GM18499 (cell line): ENCODE data around the gene ZCWPW1.
"Not testable (repeated sequence)": the region's sequence is repeated elsewhere in the genome, so short reads cannot be mapped to it uniquely, and the experiment has no call there.

ENCODE experiments used
- ATAC-seq: cut with Tn5 transposase; IDR thresholded peaks from one replicate; pipeline ENCODE4 v1.9.1; 2021; ENCODE audit warnings: moderate number of reproducible peaks; ENCODE audit not compliant: insufficient read depth, unreplicated experiment

ZCWPW1 gene

DNA sequence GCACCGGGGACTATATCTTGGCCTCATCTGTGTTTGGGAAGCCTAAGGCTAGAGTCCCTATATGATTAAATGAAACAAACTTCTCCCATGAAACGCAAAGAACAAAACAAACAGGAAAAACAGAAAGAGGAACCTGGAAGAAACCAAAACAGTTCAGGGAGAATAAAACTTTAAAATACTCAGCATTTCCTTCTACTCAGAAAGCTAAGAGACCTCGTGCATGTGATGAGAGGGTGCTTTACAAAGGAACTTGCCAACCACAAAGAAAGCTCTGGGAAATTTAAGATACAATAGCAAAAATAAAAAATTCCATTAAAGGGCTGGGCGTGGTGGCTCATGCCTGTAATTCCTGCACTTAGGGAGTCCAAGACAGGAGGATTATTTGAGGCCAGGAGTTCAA, 48.3 kb downstream of the ZCWPW1 start:
- no peak for ATAC-seq

GRCh38 chr7:100378114-100378755, 50.3 kb downstream of the ZCWPW1 start:
- ATAC-seq = no peak

DNA sequence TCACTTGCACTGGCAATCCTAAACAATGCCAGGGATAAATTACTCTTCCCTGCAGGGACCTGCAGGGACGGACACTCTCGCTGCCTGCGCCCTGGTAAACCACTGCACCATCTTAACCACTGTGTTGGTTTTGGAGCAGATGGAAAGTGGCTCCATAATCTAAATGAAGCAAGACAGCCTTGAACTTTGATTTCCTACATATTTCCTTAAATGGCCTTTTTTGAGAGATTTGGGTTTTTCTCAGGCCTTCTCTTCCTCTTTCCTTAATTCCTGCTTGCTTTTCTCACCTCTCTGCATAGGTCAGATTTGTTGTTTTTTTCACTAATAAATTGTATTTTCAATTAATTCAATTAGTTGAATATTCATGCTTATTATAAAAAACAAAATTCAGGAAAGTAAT, 52.4 kb downstream of the ZCWPW1 start:
- ATAC-seq = no peak

- no peak for ATAC-seq
Observed at GRCh38 chr7:100374601-100375000, 53.9 kb downstream of the ZCWPW1 start.

DNA sequence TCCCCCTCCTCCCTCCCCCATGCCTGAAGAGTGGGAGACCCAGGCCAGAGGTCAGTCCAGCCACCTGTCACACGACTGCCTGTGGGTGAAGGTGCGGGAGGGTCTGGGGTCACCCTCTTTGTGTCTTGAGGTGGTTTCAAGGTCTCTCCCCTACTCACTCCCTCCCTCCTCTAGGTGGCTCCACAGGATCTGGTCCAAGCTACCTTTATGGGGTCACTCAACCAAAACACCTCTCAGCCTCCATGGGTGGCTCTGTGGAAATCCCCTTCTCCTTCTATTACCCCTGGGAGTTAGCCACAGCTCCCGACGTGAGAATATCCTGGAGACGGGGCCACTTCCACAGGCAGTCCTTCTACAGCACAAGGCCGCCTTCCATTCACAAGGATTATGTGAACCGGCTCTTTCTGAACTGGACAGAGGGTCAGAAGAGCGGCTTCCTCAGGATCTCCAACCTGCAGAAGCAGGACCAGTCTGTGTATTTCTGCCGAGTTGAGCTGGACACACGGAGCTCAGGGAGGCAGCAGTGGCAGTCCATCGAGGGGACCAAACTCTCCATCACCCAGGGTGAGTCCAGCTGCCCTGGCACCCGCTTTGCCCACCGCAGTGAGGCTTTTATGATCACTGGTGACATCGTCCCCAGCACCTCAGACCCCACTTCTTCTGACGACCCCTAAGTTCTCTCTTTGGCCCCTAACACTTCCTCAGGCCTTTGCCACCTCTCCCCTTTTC, 54.5 kb downstream of the ZCWPW1 start:
- ATAC-seq = not testable (repeated sequence)

GRCh38 chr7:100373261-100373831, 55.2 kb downstream of the ZCWPW1 start, which contains the start of gene PILRA:
Gene PILRA (plus strand): TSS chr7:100373487. CDS start chr7:100373657, 170 bp downstream.
- ATAC-seq = no peak

GRCh38 chr7:100372694-100373093, 55.8 kb downstream of the ZCWPW1 start:
- no peak for ATAC-seq

- ATAC-seq = no peak
Observed at GRCh38 chr7:100372256-100372655, 56.2 kb downstream of the ZCWPW1 start.

- ATAC-seq = no peak
Observed at GRCh38 chr7:100371561-100372171, 56.8 kb downstream of the ZCWPW1 start.

DNA sequence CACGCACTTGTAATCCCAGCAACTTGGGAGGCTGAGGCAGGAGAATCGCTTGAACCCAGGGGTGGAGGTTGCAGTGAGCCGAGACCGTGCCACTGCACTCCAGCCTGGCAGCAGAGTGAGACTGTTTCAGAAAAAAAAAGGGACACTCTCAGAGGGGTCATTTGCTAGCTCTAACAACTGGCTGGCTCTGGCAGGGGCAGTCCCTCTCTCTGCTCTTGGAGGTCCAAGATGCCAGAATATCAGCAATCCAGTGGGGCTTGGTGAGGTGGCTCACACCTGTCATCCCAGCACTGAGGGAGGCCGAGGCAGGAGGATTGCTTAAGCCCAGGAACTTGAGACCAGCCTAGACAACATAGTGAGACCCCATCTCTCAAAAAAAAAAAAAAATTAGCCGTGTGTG, 57.8 kb downstream of the ZCWPW1 start:
- no peak for ATAC-seq

- no peak for ATAC-seq
Observed at GRCh38 chr7:100370303-100370702, 58.2 kb downstream of the ZCWPW1 start.

DNA sequence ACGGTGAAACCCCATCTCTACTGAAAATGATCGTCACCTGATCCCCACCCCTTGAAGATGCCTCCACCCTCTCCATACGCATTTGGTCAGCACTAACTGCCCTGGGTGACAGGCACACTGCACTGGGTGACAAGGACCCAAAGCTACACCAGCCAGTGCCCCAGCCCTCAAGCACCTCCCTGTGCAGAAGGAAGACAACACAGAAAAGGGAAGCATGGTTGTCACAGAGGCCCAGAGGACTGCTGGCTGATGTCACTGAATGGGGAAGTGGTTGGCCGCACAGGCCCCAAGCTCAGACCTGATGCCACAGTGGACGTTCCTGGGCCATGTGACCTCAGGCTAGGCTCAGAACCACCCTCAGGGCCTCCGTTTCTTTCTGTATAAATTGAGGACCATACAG, 59.4 kb downstream of the ZCWPW1 start:
- ATAC-seq = peak; percentile 37

DNA sequence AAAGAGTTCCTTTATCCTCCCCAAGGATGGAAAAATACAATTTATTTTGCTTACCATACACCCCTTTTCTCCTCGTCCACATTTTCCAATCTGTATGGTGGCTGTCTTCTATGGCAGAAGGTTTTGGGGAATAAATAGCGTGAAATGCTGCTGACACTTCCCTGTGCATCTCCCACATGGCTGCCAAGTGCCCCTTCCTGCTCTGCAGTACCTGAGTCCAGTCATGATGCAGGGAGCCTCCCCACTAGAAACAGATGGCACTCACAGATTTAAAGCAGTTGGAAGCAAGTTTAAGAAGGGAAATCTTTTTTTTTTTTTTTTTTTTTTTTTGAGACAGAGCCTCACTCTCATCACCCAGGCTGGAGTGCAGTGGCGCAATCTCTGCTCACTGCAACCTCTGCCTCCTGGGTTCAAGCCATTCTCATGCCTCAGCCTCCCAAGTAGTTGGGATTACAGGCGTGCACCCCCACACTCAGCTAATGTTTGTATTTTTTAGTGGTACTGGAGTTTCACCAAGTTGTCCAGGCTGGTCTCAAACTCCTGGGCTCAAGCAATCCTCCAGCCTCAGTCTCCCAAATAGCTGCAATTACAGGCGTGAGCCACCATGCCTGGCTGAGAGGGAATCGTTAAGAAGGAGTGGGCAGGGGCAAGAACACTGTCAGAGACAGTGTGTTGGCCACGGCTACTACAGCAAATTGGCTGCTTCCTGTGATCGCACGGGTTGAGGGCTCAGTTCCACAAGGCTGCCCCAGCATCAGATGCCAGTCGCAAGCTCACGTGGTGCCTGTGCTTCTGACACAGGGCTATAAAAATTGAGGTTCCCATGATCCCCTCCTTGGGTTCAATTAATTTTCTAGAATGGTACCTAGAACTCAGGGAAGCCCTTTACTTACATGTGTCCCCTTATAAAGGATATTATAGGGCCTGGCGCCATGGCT, 60.6 kb downstream of the ZCWPW1 start:
- ATAC-seq = no peak

DNA sequence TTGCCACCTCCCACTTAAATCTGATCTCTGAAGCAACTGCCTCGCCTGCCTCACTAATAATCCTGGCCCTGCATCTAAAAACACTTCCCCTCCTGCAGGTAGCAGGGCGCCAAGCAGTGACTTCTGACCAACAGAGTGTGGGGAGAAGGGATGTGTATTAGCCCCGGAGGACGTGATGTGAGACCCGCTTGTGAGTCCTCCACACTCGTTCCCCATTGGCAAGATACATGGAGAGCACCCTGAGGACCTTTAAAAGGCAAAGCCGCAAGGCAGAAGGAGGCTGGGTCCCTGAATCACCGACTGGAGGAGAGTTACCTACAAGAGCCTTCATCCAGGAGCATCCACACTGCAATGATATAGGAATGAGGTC, 61.3 kb downstream of the ZCWPW1 start:
- no peak for ATAC-seq

DNA sequence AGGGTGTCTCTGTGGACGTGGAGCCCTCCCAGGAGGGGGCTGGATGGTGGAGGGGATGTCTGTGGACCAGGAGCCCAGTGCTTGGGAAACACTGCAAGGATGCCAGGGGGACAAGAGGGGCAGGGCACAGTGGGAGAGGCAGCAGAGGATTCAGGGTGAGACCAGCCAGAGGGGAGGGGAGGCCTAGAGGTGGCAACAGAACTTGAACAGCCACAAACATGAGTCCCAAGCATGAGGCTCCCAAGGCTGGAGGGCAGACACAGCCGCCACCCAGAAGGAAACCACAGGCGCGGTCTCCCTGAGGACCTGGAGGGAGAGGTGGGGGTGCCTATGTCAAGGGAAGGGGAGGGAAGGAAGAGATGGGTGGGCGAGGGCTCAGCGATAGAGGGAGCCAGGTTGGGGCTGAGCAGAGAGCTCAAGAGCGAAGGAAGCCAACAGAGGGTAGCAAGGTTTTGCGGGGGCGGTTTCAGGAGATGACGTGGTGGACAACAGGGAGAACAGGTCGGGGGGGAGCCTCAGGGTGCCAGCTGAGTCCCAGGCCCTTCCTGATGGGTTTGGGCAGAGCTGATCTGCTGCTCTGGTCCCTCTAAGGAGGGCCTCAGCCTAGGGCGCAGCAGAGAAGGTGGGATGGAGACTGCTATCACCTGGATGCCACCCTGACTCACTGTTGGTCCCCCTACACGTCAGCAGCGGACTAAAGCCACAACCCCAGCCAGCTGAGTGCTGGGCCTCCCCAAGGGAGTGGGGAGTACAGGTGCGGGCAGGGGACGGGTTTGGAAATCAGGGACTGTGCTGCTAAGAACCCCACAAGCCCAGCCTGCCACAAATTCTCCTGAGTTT, 61.9 kb downstream of the ZCWPW1 start:
- ATAC-seq = no peak

DNA sequence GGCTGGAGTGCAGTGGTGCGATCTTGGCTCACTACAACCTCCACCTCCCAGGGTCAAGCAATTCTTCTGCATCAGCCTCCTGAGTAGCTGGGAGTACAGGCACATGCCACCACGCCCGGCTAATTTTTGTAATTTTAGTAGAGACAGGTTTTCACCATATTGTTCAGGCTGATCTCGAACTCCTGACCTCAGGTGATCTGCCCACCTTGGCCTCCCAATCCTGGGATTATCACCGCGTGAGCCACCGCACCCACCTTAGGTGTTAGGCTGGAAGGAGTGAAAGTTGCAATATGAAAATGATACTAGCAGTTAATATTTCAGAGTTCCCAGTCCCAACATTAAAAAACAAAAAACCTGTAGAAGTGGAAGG, 62.5 kb downstream of the ZCWPW1 start:
- ATAC-seq = not testable (repeated sequence)

GRCh38 chr7:100364480-100364879, 64.0 kb downstream of the ZCWPW1 start:
- ATAC-seq = no peak

GRCh38 chr7:100363797-100364196, 64.7 kb downstream of the ZCWPW1 start:
- not testable (repeated sequence) for ATAC-seq

DNA sequence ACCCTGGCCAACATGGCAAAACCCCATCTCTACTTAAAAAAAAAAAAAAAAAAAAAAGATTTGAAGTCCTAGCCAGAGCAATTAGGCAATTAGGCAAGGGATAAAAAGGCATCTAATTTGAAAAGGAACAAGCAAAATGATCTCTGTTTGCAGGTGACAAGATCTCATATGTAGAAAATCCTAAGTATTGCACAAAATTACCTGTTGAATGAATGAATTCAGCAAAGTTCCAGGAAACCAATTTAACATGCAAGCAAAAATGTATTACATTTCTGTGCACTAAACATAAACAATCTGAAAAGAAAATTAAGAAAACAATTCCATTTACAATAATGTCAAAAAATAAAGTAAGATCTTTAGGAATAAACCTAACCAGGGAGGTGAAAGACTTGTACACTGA, 65.4 kb downstream of the ZCWPW1 start:
- ATAC-seq = no peak
